ENCODE data around the gene C5orf15.
"Not testable (repeated sequence)": the region's sequence is repeated elsewhere in the genome, so short reads cannot be mapped to it uniquely, and the experiment has no call there.

Gene C5orf15

DNA sequence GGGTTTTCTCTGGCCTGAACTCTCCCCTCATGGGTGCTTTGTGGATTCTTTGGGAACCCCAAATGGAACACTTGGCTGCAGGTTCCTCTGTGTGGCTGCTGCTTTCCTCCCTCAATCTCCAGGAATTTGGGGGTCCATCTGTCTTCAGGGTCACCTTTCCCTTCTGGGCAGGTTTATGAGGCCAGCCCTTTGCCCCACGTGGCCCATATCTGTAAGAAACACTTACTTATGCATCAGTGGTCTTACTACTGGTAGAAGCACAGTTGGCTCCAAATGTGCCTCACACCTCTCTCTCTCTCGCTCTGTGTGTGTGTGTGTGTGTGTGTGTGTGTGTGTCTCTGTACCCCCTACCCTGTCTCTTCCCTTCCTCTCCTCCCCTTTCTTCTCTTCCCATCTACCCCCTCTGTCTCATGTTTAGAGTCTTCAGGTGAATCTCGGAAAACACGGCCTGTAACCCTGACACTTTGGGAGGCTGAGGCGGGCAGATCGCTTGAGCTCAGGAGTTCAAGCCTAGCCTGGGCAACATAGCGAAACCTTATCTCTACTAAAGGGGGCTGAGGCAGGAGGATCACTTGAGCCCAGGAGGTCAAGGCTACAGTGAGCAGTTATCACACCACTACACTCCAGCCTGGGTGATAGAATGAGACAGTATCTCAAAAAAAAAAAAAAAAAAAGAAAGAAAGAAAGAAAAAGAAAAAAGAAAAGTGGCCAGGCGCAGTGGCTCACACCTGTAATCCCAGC, 26.8 kb downstream of the C5orf15 start:
- TF ChIP-seq, protein P1, sequence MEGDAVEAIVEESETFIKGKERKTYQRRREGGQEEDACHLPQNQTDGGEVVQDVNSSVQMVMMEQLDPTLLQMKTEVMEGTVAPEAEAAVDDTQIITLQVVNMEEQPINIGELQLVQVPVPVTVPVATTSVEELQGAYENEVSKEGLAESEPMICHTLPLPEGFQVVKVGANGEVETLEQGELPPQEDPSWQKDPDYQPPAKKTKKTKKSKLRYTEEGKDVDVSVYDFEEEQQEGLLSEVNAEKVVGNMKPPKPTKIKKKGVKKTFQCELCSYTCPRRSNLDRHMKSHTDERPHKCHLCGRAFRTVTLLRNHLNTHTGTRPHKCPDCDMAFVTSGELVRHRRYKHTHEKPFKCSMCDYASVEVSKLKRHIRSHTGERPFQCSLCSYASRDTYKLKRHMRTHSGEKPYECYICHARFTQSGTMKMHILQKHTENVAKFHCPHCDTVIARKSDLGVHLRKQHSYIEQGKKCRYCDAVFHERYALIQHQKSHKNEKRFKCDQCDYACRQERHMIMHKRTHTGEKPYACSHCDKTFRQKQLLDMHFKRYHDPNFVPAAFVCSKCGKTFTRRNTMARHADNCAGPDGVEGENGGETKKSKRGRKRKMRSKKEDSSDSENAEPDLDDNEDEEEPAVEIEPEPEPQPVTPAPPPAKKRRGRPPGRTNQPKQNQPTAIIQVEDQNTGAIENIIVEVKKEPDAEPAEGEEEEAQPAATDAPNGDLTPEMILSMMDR (IDR thresholded peaks at IDR 0.05; ENCODE audit: extremely low read depth, missing control alignments): no peak
- DNase-seq (ENCODE audit: low spot score): no peak

- TF ChIP-seq, protein P1 (IDR thresholded peaks at IDR 0.05; ENCODE audit: extremely low read depth, missing control alignments): no peak
- no peak for DNase-seq (ENCODE audit: low spot score)
Measured at GRCh38 chr5:133939668-133940067, 28.8 kb downstream of the C5orf15 start.

- peak; percentile 42 for DNase-seq (ENCODE audit: low spot score)
- TF ChIP-seq, protein P1 (IDR thresholded peaks at IDR 0.05; ENCODE audit: extremely low read depth, missing control alignments): no peak
Measured at GRCh38 chr5:133938929-133939328, 29.5 kb downstream of the C5orf15 start.

- DNase-seq (ENCODE audit: low spot score): no peak
- TF ChIP-seq, protein P1 (IDR thresholded peaks at IDR 0.05; ENCODE audit: extremely low read depth, missing control alignments): no peak
Measured at GRCh38 chr5:133938039-133938821, 30.2 kb downstream of the C5orf15 start.

DNA sequence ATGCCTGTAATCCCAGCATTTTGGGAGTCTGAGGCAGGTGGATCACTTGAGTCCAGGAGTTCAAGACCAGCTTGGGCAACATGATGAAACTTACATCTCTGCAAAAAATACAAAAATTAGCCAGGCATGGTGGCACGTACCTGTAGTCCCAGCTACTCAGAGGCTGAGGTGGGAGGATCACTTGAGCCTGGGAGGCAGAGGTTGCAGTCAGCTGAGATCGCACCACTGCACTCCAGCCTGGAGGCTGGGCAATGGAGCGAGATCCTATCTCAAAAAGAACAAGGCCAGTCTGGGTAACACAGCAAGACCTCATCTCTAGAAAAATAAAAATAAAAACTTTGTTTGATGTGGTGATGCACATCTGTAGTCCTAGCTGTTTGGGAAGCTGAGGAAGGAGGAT, 30.8 kb downstream of the C5orf15 start:
- not testable (repeated sequence) for DNase-seq (ENCODE audit: low spot score)

GRCh38 chr5:133936651-133937015, 31.8 kb downstream of the C5orf15 start:
- TF ChIP-seq, protein P1 (IDR thresholded peaks at IDR 0.05; ENCODE audit: extremely low read depth, missing control alignments): no peak
- DNase-seq (ENCODE audit: low spot score): no peak

- not testable (repeated sequence) for DNase-seq (ENCODE audit: low spot score)
Measured at GRCh38 chr5:133935991-133936650, 32.3 kb downstream of the C5orf15 start.

DNA sequence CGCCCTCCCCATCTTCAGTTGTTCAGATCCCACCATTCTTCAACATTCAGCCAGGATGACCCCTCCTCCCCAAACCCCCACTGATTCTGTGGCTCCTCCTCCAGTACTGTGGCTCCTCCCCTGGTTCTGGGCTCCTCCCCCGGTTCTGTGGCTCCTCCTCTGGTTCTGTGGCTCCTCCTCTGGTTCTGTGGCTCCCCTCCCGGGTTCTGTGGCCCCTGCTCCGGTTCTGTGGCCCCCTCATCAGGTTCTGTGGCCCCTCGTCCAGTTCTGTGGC, 32.8 kb downstream of the C5orf15 start:
- no peak for DNase-seq (ENCODE audit: low spot score)
- TF ChIP-seq, protein P1 (IDR thresholded peaks at IDR 0.05; ENCODE audit: extremely low read depth, missing control alignments): no peak

All from GM20000 (cell line).